Activated CD8-positive, alpha-beta memory T cell treated with anti-CD3 and anti-CD28 coated beads, Interleukin-2, amount 50 U/mL, for 48 hours (primary cell): ENCODE measurements around the gene MATN4.

Source experiments
- DNase-seq: peaks from one replicate; pipeline ENCODE4 v3.0.0-alpha.2; 2020

The MATN4 gene

GRCh38 chr20:45340951-45341350, 32.9 kb upstream of the MATN4 start:
- no peak for DNase-seq

- no peak for DNase-seq
Observed at GRCh38 chr20:45340236-45340847, 32.2 kb upstream of the MATN4 start.

GRCh38 chr20:45339799-45340198, 31.7 kb upstream of the MATN4 start:
- no peak for DNase-seq

- no peak for DNase-seq
Observed at GRCh38 chr20:45339084-45339483, 31.0 kb upstream of the MATN4 start.

GRCh38 chr20:45338121-45339030, 30.3 kb upstream of the MATN4 start:
- no peak for DNase-seq

GRCh38 chr20:45337367-45338120, 29.4 kb upstream of the MATN4 start:
- no peak for DNase-seq

GRCh38 chr20:45336530-45337366, 28.6 kb upstream of the MATN4 start:
- DNase-seq, result no peak

- DNase-seq, result no peak
Observed at GRCh38 chr20:45330476-45330875, 22.4 kb upstream of the MATN4 start.

- DNase-seq, result no peak
Observed at GRCh38 chr20:45329497-45330319, 21.6 kb upstream of the MATN4 start.

GRCh38 chr20:45328451-45328850, 20.4 kb upstream of the MATN4 start:
- no peak for DNase-seq

- DNase-seq, result no peak
Observed at GRCh38 chr20:45325371-45325770, 17.3 kb upstream of the MATN4 start.

- DNase-seq, result no peak
Observed at GRCh38 chr20:45323731-45324130, 15.6 kb upstream of the MATN4 start.

GRCh38 chr20:45322952-45323383, 14.9 kb upstream of the MATN4 start:
- no peak for DNase-seq

GRCh38 chr20:45320948-45321595, 13.0 kb upstream of the MATN4 start:
- DNase-seq, result no peak

- no peak for DNase-seq
Observed at GRCh38 chr20:45318948-45319347, 10.8 kb upstream of the MATN4 start.

GRCh38 chr20:45318386-45318939, 10.4 kb upstream of the MATN4 start:
- DNase-seq, result no peak

GRCh38 chr20:45317826-45318225, 9.7 kb upstream of the MATN4 start:
- no peak for DNase-seq

GRCh38 chr20:45316150-45317080, 8.3 kb upstream of the MATN4 start:
- no peak for DNase-seq

GRCh38 chr20:45315672-45316071, 7.6 kb upstream of the MATN4 start:
- no peak for DNase-seq

GRCh38 chr20:45313943-45314342, 5.8 kb upstream of the MATN4 start:
- DNase-seq, result no peak
